WTC11 (cell line): Measurements from ENCODE around the gene BTBD9. TPM values are rescaled to one million over a fixed set of nuclear protein-coding genes. Genes with fewer than 3 reads are reported as not detected.

Experiments
- ATAC-seq: fragments of 200-7000 bp; cut with Tn5 transposase; 2 replicates; pipeline ENCODE4 v1.10.0; 2021; ENCODE audit warnings: mild to moderate bottlenecking, moderate library complexity
- CTCF ChIA-PET: fragments of 300-600 bp; sonication (Branson Sonifier 250); formaldehyde crosslinking; loops from one replicate; lab custom pipeline; 2021; ENCODE audit warnings: antibody characterized with exemption; lab: Charles Lee
- POLR2A ChIA-PET: fragments of 350-600 bp; sonication (Branson Sonifier 250); formaldehyde crosslinking; loops from one replicate; lab custom pipeline; 2021; ENCODE audit warnings: antibody characterized with exemption; lab: Charles Lee
- DNase-seq: peaks from one replicate; pipeline ENCODE4 v3.0.0; 2021; ENCODE audit warnings: low spot score
- H3K27ac Mint-ChIP-seq: 2 replicates; pipeline ENCODE4 v1.8.0; 2021; ENCODE audit warnings: mixed read lengths
- H3K27me3 Mint-ChIP-seq: 2 replicates; pipeline ENCODE4 v1.8.0; 2021; ENCODE audit warnings: low read depth, mild to moderate bottlenecking, moderate library complexity, mixed read lengths
- H3K36me3 Mint-ChIP-seq: 2 replicates; pipeline ENCODE4 v1.8.0; 2021; ENCODE audit warnings: mixed read lengths
- H3K4me1 Mint-ChIP-seq: 2 replicates; pipeline ENCODE4 v1.8.0; 2022; ENCODE audit warnings: mixed read lengths
- H3K4me3 Mint-ChIP-seq: 2 replicates; pipeline ENCODE4 v1.8.0; 2021; ENCODE audit warnings: mild to moderate bottlenecking, moderate library complexity, mixed read lengths
- H3K9me3 Mint-ChIP-seq: 2 replicates; pipeline ENCODE4 v1.8.0; 2021; ENCODE audit warnings: mixed read lengths
- CBFB ChIP-seq: sonication (generic); formaldehyde crosslinking; IDR thresholded peaks from 2 replicates; pipeline ENCODE4 v1.8.1; 2022; ENCODE audit warnings: mild to moderate bottlenecking, low read depth, missing genetic modification reagents
- ELF4 ChIP-seq: sonication (generic); formaldehyde crosslinking; IDR thresholded peaks from 2 replicates; pipeline ENCODE4 v1.8.1; 2022; ENCODE audit warnings: low read depth, mild to moderate bottlenecking, moderate library complexity, missing genetic modification reagents
- KAT7 ChIP-seq: sonication (generic); formaldehyde crosslinking; IDR thresholded peaks from 2 replicates; pipeline ENCODE4 v1.8.1; 2023; ENCODE audit warnings: missing genetic modification reagents, mild to moderate bottlenecking, borderline replicate concordance
- MXD4 ChIP-seq: fragments of 250-450 bp; sonication (Bioruptor Pico); IDR thresholded peaks from 2 replicates; pipeline ENCODE4 v1.8.0; 2021; ENCODE audit warnings: mild to moderate bottlenecking, moderate library complexity, borderline replicate concordance
- NFATC4 ChIP-seq: fragments of 250-450 bp; sonication (Bioruptor Pico); IDR thresholded peaks from 2 replicates; pipeline ENCODE4 v1.9.0; 2021; ENCODE audit warnings: mild to moderate bottlenecking
- NFYB ChIP-seq: sonication (generic); formaldehyde crosslinking; conservative IDR thresholded peaks from 2 replicates; pipeline ENCODE4 v1.8.0; 2022; ENCODE audit warnings: low read depth, missing genetic modification reagents
- NR2C2 ChIP-seq: sonication (generic); formaldehyde crosslinking; IDR thresholded peaks from 2 replicates; pipeline ENCODE4 v1.8.0; 2022; ENCODE audit warnings: mild to moderate bottlenecking, missing genetic modification reagents
- NR3C1 ChIP-seq: sonication (generic); formaldehyde crosslinking; conservative IDR thresholded peaks from 2 replicates; pipeline ENCODE4 v1.8.1; 2023; ENCODE audit warnings: low read depth, mild to moderate bottlenecking, missing genetic modification reagents
- RORB ChIP-seq: fragments of 250-450 bp; sonication (Bioruptor Pico); IDR thresholded peaks from 2 replicates; pipeline ENCODE4 v1.9.0; 2021; ENCODE audit warnings: mild to moderate bottlenecking
- SP1 ChIP-seq: sonication (generic); formaldehyde crosslinking; conservative IDR thresholded peaks from 2 replicates; pipeline ENCODE4 v1.8.1; 2022; ENCODE audit warnings: missing genetic modification reagents
- TCF7 ChIP-seq: sonication (generic); formaldehyde crosslinking; IDR thresholded peaks from 2 replicates; pipeline ENCODE4 v1.8.0; 2022; ENCODE audit warnings: mild to moderate bottlenecking, low read depth, missing genetic modification reagents, moderate library complexity
- TEAD4 ChIP-seq: sonication (generic); formaldehyde crosslinking; IDR thresholded peaks from 2 replicates; pipeline ENCODE4 v1.8.0; 2022; ENCODE audit warnings: mild to moderate bottlenecking, missing genetic modification reagents
- ZNF138 ChIP-seq: sonication (generic); formaldehyde crosslinking; conservative IDR thresholded peaks from 2 replicates; pipeline ENCODE4 v1.8.1; 2022; ENCODE audit warnings: mild to moderate bottlenecking, moderate library complexity, missing genetic modification reagents
- ZNF263 ChIP-seq: sonication (generic); formaldehyde crosslinking; IDR thresholded peaks from 2 replicates; pipeline ENCODE4 v1.8.1; 2022; ENCODE audit warnings: low read depth, mild to moderate bottlenecking, moderate library complexity, missing genetic modification reagents
- total RNA-seq: library from RNA; stranded (reverse); gene quantifications from 3 replicates; pipeline ENCODE4 v1.2.3, GENCODE V29; 2021
- TF ChIP-seq, protein P1 (sequence below): sonication (generic); formaldehyde crosslinking; IDR thresholded peaks from 2 replicates; pipeline ENCODE4 v1.8.1; 2023; ENCODE audit warnings: mild to moderate bottlenecking, missing genetic modification reagents, moderate library complexity
- TF ChIP-seq, protein P2 (sequence below): sonication (generic); formaldehyde crosslinking; IDR thresholded peaks from 2 replicates; pipeline ENCODE4 v1.8.1; 2023; ENCODE audit warnings: mild to moderate bottlenecking, missing genetic modification reagents, moderate library complexity
- TF ChIP-seq, protein P3 (sequence below): sonication (generic); formaldehyde crosslinking; IDR thresholded peaks from 2 replicates; pipeline ENCODE4 v1.8.0; 2022; ENCODE audit warnings: mild to moderate bottlenecking, missing genetic modification reagents
- TF ChIP-seq, protein P4 (sequence below): sonication (generic); formaldehyde crosslinking; IDR thresholded peaks from 2 replicates; pipeline ENCODE4 v1.8.1; 2022; ENCODE audit warnings: mild to moderate bottlenecking, moderate library complexity, missing genetic modification reagents

BTBD9 gene
- total RNA-seq, 1 experiment from 2014 or later = 4.2 TPM

DNA sequence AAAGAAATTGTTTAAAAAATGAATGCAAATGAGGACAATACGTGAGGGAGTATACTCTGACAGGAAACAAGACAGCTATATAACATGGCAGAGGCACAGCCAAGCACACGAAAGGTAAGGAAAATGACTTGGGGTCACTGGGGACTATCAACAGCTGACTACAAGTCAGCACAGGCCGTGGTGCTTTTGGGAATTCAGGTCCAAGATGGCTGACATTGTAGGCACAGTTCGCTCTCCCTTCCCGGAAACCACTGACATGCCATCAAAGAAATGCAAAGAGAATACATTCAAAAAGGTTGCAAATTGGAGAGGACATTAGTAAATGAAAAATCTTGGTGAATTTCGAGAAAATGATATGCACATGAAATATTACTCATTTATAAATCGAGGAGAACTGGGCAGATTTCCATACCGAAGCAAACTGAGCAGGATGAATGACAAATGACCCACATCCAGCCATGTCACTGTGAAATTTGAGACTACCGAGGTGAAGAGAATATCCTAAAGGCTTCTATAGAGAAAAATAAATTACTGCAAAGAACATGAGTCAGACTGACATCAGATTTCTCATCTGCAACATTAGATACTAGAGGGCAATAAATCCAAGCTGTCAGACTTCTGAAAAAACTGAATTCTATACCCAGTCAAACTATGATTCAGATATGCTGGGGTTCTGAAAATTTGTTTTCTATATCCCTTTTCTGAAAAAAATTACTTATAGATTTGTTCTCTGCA lies 391.1 kb downstream of the BTBD9 start:
- Mint-ChIP-seq H3K4me1 (peaks cover 17% of the 10 kb centered on the region), H3K36me3 (no peaks in the 10 kb centered on the region)
- POLR2A ChIA-PET = no interaction called here
- ATAC-seq = no peak
- no peak for TF ChIP-seq ZNF263 (CRISPR knock-in tag)
- TF ChIP-seq, all 79 proteins: peak for 0
- DNase-seq = no peak
- H3K27me3 Mint-ChIP-seq = no peaks in the 10 kb centered on the region
- no peak overlapping the region for H3K27ac Mint-ChIP-seq
- H3K9me3 Mint-ChIP-seq = no peaks in the 10 kb centered on the region
- H3K4me3 Mint-ChIP-seq = no peak overlapping the region
- CTCF ChIA-PET = interaction anchor here (1.4 kb wide), 1 partner anchor 15 kb away, joined by 3 read pairs; no protein-coding TSS in a partner anchor

DNA sequence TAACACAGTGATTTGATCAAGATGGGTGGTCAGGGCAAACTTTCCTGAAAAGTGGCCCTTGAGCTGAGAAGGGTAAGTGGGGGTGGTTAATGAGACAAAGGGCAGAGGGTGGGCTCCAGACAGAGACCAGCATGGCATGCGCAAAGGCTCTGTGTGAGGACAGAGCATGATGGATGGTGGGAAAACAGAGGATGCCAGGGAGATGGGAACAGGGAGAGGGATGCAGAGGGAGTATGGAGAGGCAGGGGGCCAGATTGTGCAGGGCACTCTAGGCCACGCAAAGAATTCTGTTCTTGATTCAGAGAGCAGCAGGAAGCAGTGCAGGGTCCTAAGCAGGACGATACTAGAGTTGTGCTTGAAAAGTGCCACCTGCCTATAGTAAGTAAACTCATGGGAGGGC lies 394.4 kb downstream of the BTBD9 start:
- TF ChIP-seq, protein P1, sequence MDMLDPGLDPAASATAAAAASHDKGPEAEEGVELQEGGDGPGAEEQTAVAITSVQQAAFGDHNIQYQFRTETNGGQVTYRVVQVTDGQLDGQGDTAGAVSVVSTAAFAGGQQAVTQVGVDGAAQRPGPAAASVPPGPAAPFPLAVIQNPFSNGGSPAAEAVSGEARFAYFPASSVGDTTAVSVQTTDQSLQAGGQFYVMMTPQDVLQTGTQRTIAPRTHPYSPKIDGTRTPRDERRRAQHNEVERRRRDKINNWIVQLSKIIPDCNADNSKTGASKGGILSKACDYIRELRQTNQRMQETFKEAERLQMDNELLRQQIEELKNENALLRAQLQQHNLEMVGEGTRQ (CRISPR knock-in tag) = no peak
- TF ChIP-seq, protein P2, sequence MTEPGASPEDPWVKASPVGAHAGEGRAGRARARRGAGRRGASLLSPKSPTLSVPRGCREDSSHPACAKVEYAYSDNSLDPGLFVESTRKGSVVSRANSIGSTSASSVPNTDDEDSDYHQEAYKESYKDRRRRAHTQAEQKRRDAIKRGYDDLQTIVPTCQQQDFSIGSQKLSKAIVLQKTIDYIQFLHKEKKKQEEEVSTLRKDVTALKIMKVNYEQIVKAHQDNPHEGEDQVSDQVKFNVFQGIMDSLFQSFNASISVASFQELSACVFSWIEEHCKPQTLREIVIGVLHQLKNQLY = no peak
- TF ChIP-seq KAT7 (CRISPR knock-in tag) (no peak), NR2C2 (CRISPR knock-in tag) (no peak), ELF4 (CRISPR knock-in tag) (no peak), RORB (CRISPR knock-in tag) (no peak), NFATC4 (no peak), CBFB (no peak), TEAD4 (CRISPR knock-in tag) (no peak), NFYB (CRISPR knock-in tag) (no peak), ZNF263 (CRISPR knock-in tag) (no peak), NR3C1 (CRISPR knock-in tag) (no peak), TCF7 (CRISPR knock-in tag) (no peak), ZNF138 (no peak), SP1 (CRISPR knock-in tag) (no peak)
- TF ChIP-seq, protein P3, sequence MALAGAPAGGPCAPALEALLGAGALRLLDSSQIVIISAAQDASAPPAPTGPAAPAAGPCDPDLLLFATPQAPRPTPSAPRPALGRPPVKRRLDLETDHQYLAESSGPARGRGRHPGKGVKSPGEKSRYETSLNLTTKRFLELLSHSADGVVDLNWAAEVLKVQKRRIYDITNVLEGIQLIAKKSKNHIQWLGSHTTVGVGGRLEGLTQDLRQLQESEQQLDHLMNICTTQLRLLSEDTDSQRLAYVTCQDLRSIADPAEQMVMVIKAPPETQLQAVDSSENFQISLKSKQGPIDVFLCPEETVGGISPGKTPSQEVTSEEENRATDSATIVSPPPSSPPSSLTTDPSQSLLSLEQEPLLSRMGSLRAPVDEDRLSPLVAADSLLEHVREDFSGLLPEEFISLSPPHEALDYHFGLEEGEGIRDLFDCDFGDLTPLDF = no peak
- TF ChIP-seq, protein P4, sequence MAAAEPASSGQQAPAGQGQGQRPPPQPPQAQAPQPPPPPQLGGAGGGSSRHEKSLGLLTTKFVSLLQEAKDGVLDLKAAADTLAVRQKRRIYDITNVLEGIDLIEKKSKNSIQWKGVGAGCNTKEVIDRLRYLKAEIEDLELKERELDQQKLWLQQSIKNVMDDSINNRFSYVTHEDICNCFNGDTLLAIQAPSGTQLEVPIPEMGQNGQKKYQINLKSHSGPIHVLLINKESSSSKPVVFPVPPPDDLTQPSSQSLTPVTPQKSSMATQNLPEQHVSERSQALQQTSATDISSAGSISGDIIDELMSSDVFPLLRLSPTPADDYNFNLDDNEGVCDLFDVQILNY (CRISPR knock-in tag) = no peak
- ATAC-seq (no peak), DNase-seq (no peak)
- peaks cover 25% of the 10 kb centered on the region for H3K4me1 Mint-ChIP-seq
- no peaks in the 10 kb centered on the region for H3K27me3 Mint-ChIP-seq
- no peak overlapping the region for H3K4me3 Mint-ChIP-seq
- H3K9me3 Mint-ChIP-seq = no peaks in the 10 kb centered on the region
- H3K36me3 Mint-ChIP-seq = no peaks in the 10 kb centered on the region
- ChIA-PET CTCF (interaction anchor here (2.0 kb wide), 1 partner anchor 9 kb away, joined by 5 read pairs; no protein-coding TSS in a partner anchor), POLR2A (no interaction called here)
- H3K27ac Mint-ChIP-seq = no peak overlapping the region

DNA sequence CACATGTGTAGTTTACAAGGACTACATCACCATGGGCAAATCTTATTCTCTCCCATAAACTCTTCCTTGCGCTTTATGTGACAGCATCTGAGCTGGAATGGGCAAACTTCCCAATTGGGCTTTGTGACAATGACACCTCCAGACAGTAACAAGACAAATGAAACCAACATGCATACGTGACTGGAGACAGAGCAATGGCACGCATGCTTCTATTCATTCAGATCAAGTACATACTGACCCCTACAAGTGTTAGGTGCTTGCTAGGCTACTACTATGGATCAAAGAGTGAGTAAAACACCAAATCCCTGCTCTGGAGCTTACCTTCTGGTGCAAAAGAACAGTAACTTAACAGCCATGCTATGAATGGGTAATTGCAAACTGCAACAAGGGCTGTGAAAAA lies 394.9 kb downstream of the BTBD9 start:
- ChIA-PET POLR2A (no interaction called here), CTCF (interaction anchor here (2.0 kb wide), 1 partner anchor 9 kb away, joined by 5 read pairs; no protein-coding TSS in a partner anchor)
- Mint-ChIP-seq H3K4me3 (no peak overlapping the region), H3K9me3 (no peaks in the 10 kb centered on the region), H3K36me3 (no peaks in the 10 kb centered on the region)
- DNase-seq = no peak
- TF ChIP-seq TCF7 (CRISPR knock-in tag) = no peak
- TF ChIP-seq MXD4 = no peak
- TF ChIP-seq, all 79 proteins: peak for 0
- Mint-ChIP-seq H3K27me3 (no peaks in the 10 kb centered on the region), H3K27ac (no peak overlapping the region), H3K4me1 (peaks cover 29% of the 10 kb centered on the region)
- no peak for ATAC-seq
